Measurements from ENCODE around the gene AHCYL1.

GRCh38 chr1:110048923-110049601 lies 64.5 kb downstream of the AHCYL1 start:
- TF ChIP-seq CTCF (IDR thresholded peaks at IDR 0.05) (no peak), POLR2A (IDR thresholded peaks at IDR 0.05) (no peak)
